HG03460 (cell line): ENCODE data around the gene INAFM1.
"Not testable (repeated sequence)": the region's sequence is repeated elsewhere in the genome, so short reads cannot be mapped to it uniquely, and the experiment has no call there.

Source experiments
- ATAC-seq: cut with Tn5 transposase; IDR thresholded peaks from one replicate; pipeline ENCODE4 v1.9.1; 2021; ENCODE audit not compliant: unreplicated experiment

INAFM1 gene

DNA sequence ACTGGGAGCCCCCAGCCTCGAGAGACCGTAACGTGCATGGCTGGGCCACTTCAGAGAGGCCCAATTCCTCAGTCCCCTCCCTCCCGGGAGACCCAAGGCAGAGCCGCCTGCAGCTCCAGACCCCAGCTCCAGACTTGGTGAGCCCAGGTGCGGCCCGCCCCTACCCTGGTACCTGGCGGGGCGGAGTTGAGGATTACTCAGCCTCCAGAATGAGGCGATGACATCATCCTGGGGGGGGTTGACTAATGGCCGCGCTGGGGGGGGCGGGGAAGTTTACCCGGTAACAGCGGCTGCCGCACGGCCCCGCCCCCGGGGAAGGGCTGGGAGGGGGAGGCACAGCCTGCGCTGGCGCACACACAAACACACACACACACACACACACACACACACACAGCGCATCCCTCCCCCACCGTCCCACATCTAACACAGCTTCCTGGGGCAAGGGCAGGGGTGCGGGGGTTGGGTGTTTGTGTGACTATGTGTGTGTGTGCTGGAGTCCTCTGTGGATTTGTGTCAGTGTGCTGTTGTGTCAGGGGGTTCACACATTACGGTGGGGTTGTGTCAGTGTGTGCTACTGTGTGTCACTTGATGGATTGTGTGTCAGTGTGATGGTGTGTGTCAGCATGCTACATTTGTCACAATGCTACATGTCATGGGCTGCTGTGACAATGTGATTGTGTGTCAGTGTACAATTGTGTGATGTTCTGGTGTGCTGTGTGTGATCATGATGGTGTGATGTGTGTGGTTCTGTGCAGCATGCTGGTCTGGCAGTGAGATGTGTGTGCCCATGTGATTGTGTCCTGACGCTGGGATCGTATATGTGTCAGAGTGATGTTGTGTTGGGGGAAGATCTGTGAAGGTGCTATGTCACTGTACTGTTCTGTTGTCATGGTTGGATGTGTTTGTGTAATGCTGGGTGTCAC, 33.4 kb upstream of the INAFM1 start:
- no peak for ATAC-seq

DNA sequence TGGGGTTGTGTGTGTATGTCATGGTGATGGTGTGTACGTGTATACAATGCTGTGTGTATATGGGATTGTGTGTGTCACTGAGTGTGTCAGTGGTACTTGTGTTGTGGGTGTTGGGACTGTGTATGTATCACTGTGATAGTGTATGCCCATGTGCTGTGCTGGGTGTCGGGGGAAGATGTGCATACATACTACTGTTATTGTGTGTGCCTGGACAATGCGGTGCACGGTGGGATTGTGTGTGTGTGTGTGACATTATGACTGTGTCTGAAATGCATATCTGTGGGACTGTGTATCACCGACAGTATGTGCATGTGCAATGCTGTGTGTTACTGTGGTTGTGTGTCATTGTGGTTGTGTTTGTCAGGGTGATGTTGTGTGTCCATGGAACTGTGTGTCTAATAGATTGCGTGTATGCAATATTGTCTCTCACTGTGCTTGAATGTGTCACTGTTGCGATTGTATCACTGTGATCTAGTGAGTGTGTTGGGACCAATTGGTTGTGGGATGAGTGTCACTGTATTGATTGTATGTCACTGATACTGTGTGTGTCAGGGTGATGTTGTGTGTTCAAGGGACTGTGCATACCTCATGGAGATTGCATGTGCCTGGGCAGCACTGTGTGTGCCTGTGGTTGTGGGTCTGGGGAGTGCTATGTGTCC, 32.6 kb upstream of the INAFM1 start:
- ATAC-seq = no peak

DNA sequence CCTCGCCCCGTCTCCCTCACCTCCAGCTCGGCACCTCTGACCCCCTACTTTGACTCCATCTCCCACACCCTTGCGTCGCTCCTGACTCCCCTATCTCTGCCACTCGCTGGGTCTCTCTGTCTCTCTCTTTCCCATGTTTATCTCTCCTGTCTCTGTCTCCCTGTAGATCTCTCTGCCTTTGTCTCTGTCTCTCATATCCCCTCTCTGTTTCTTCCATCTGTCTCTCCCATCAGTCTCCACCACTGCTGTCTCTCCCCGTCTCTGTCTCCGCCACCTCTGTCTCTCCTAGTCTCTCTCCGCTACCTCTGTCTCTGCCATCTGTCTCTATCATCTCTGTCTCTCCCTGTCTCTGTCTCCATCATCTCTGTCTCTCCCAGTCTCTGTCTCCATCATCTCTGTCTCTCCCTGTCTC, 31.3 kb upstream of the INAFM1 start:
- ATAC-seq = no peak

DNA sequence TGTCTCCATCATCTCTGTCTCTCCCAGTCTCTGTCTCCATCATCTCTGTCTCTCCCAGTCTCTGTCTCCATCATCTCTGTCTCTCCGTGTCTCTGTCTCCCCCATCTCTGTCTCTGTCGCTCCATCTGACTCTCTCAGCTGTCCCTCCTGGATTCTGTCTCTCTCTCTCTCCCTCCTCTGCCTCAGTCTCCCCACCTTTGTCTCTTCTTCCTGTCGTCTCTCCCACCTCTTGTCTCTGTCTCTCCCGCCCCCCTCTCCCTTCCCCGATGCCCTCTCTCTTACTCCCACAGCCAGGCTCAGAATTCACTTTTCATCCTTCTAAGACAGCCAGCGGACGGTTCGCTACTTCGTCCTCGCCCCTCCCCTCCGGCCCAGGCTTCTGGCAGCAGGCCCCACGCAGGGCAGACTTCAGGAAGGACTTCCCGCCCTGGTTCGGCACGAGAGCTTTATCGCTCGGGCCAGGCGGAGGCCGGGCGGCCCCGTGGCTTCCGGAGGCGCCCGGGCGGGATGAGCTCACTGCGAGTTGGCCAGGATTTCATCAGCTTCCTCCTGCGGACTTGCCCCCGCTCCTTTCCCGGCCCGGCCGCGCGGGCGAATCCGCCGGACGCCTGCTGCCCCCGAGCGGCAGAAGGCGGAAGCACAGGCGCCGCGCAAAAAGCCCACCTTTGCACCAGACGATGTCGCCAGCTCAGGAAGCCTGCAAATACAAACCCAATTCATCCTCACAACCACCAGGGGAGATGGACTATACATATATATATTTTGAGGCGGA, 30.7 kb upstream of the INAFM1 start:
- ATAC-seq = peak; percentile 53

DNA sequence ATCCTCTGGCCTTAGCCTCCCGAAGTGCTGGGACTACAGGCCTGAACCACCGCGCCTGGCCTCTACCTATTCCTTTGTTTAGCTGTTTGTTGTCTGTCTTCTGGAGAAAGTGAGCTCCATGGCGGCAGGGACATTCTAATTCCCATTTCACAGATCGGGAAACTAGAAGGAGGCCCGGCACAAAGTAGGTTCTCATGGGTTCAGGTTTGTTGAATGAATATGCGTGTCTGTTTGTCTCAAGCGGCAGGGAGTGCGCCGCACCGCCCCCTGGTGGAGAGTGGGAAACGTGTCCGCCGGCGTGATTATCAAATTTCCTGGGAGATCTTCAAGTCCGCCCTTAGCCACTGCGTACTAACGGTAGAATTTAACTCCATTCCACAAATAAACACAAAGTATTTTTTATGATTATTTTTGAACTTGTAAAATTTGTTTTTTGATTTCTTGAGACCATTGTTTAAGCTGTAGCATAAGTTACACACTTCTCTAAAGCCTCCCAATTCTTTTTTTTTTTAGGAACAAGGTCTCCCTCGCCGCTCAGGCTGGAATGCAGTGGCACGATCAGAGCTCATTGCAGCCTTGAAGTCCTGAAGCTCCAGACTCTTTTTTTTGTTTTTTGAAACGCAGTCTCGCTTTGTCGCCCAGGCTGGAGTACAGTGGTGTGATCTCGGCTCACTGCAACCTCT, 27.2 kb upstream of the INAFM1 start:
- no peak for ATAC-seq

DNA sequence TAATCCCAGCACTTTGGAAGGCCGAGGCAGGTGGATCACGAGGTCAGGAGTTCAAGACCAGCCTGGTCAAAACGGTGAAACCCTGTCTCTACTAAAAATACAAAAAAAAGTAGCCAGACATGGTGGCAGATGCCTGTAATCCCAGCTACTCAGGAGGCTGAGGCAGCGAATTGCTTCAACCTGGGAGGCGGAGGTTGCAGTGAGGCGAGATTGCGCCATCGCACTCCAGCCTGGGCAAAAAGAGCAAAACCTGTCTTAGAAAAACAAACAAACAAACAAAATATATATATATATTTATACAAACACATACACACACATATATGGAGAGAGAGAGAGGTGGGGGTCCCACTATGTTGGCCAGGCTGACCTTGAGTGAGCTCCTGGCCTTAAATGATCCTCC, 21.7 kb upstream of the INAFM1 start:
- not testable (repeated sequence) for ATAC-seq

DNA sequence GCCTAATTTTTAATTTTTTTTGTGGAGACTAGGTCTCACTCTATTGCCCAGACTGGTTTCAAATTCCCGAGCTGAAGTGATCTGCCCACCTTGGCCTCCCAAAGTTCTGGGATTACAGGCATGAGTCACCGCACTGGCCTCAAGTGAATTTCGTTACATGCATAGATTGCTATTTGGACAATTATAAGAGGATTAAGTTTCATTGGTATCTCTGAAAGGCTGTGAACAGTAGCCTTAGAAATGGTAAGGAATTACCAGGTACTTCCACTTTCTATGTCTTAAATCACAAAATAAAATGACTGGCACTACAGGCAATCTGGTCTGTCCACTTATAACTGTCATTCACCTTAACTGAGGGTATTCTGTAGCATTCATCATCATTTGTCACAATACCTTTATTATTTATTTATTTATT, 21.2 kb upstream of the INAFM1 start:
- no peak for ATAC-seq

DNA sequence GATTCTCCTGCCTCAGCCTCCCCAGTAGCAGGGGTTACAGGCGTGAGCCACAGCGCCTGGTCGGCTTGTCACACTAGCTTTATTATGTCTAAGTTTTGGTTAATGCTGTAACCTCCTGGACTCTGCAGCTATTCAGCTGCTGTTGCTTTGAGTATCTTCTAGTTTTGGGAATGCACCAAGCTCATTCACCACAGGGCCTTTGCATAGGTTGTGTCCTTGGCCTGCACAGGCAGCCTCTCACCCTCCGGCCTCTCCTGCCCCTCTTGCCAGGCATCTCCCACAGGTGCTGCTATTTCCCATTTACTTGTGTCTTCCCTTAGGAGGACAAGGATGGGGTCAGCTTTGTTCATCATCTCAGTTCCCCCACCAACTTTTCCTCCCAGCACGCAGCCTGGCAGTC, 20.7 kb upstream of the INAFM1 start:
- ATAC-seq = no peak

DNA sequence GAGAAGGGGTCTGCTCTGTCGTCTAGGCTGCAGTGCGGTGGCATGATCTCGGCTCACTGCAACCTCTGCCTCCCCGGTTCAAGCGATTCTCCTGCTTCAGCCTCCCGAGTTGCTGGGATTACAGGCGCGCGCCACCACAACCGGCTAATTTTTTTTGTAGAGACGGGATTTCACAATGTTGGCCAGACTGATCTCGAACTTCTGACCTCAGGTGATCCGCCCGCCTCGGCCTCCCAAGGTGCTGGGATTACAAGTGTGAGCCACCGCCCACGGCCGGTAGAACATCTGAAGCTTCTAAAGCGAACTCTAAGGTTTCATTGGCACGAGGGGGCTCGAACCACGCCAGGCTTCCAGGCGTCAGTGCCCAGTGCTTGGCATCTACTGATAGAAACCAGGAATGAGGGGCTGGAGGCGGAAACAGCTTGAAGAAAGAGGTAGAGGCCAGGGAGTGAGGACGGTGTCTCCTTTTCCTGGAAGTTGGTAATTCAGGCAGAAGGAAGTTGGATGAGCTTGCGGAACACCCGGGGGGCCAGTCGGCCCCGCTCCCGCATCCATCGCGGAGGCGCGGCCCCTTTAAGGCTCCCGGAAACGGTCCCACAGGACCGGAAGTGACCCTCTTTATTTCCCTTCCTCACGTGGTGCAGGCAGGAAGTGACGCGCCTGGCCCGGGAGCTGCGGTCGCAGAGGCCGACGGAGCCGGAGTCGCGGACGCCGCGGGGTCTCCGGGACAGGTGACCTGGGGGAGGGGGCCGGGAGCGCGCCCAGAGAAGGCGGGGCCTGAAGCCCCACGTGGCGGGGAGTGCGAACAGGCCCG, 18.6 kb upstream of the INAFM1 start, which contains the start of gene CCDC9:
Gene CCDC9, plus strand, starts transcription at position 647 of the 814 bp plus-strand sequence. CDS start 1,876 bp downstream, outside the sequence.
- ATAC-seq = peak; percentile 46

DNA sequence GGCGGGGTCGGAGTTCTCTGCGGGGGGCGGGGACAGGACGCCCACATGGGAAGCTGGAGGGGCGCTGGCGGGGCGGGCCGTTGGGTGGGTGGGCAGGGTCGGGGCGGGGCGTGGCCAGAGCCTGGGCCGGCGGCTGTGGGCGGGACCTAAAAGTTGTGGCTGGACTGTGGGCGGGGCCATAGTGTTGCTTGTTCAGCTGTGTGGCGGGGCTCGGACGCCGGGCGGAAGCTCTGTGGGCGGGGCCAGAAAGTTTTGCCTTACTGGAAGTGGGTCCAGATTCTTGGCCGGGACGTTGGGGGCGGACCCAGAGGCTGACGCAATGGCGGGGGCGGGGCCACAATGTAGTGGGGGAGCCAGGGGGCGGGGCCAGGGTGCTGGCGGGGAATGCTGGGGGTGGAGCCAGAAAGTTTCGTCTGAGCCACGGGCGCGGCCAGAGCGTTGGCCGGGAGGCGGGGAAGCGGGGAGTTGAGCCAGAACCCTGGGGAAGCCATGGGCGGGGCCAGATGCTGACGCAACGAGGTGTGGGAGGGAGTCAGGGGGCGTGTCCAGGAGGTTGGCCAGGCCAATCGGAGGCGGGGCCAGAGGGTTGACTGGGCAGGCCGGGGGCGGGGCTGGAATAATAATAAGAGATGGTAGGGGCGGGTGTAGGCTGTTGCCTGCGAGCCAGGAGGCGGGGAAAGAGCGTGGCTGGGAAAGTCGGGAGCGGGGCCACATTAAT, 17.8 kb upstream of the INAFM1 start:
- peak; percentile 73 for ATAC-seq

DNA sequence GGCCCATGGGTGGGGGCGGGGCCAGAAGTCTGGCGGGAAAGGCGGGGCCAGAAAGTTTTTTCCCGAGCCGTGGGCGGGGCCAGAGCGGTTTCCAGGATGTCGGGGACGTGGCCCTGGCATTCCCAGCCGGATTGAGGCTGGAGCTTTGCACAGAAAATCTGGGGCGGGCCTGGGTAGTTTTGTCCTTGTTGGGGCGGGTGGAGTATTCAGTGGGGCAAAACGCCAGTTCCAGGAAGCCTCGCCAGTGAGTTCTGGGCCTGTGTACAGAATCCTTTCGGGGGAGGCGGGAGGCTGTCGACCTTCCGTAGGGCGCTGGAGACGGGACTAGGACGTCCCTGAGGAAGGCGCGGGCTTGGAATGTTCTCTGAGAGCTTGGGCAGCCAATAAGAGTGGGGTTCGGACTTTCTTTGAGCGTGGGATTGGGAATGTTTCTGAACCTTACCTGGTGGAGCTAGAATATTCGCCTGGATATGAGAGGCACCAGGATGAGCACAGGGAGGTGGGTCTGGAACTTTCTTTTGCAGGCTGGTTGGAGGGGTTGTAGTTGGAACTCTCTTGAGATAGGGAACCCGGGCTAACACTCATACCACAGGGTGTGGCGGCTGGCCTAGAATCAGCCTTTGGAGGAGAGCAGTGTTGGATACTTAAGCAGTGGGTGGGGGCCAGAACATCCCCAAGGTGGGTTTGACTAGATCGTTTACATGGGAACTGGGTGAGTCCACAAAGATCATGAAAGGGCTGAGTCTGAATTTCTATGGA, 17.1 kb upstream of the INAFM1 start:
- ATAC-seq = no peak

DNA sequence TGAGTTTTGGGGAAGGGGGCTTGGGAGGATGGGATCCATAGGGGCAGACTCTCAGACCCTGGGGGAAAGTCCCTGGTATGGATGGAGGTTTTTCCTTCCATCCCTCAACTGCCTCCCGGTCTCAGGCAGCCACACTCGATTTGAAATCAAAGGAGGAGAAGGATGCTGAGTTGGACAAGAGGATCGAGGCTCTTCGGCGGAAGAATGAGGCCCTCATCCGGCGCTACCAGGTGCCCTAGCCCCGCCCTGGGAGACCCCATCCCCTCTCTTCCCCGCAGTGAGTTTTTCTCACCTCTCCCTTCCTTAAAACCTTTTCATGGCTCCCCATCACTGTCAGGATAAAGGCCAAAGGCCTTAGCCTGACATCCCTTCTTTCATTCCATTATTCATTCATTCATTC, 16.3 kb upstream of the INAFM1 start:
- no peak for ATAC-seq

DNA sequence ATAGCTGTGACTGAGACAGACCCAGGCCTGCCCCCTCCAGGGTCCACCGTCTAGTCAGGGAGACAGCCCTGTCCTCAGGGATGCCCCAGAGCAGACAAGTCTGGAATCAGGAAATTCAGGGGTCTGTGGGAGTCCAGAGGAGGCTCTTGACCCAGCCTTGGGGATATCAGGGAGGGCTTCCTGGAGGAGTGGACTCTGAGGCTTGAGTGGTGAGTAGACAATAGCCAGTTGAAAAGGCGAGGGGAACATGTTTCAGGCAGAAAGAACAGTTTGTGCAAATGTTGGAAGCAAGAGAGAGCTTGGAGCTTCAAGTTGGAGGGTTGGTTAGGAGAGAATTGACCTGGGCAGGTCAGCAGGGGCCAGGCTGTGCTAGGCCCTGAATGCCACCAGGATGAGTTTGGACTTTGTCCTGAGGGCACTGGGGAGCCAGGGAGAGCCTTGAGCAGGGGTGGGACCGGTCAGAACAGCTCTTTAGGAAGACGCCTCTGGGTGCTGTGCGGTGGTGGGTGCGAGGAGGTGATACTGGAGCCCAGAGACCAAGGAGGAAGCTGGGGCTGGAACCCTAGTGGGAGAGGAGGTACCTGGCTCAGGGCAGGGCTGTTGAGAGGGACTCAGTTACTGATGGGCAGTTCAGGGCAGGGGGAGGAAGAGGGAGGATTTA, 15.7 kb upstream of the INAFM1 start:
- no peak for ATAC-seq

DNA sequence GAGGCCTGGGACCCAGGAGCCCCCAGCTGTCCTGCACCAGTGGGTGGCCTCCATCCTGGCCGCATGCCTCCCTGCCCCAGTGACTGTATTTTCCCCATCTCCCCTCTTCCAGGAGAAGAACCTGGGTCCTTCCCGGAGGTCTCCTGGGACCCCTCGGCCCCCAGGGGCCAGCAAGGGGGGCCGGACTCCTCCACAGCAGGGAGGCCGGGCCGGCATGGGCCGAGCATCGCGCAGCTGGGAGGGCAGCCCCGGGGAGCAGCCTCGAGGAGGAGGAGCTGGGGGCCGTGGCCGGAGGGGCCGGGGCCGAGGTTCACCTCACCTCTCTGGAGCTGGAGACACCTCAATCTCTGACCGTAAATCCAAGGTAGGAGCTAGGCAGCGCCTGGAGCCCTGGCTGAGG, 14.2 kb upstream of the INAFM1 start:
- no peak for ATAC-seq

DNA sequence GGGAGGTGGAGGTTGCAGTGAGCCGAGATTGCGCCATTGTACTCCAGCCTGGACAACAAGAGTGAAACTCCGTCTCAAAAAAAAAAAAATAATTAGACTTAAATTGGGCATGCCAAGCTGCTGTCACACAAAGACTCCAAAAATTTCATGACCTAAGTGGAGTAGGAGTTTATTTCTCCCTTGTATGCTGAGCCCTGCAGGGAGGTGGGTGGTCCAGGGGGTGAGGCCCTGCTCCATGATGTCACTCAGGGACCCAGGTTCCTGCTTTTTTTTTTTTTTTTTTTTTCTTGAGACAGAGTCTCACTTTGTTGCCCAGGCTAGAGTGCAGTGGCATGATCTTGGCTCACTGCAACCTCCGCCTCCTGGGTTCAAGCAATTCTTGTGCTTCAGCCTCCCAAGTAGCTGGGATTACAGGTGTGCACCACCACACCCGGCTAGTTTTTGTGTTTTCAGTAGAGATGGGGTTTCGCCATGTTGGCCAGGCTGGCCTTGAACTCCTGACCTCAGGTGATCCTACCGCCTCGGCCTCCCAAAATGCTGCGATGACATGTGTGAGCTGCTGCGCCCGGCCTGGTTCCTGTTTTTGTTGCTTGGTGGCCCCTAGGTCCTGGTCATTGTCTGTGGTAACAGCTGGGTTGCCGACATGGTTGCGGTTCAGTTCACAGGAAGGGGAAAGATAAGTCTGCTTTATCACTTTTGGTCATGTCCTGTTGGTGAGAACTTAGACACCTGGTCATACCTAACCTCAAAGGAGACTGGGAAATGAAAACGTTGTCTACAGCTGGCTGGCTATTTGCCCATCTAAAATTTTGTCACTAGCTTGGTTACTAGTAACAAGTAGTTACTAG, 12.5 kb upstream of the INAFM1 start:
- ATAC-seq = peak; percentile 59

DNA sequence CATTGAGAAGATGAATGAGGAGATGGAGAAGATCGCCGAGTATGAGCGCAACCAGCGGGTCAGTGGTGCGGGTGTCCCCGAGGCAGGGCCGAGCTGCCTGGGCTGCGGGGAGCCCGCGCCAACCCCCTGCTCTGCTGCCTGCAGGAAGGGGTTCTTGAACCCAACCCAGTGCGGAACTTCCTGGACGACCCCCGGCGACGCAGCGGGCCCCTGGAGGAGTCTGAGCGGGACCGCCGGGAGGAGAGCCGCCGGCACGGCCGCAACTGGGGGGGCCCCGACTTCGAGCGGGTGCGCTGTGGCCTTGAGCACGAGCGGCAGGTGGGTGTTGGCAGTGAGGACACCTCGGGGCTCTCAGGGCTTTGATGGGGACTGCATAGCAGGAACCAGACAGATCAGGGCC, 10.1 kb upstream of the INAFM1 start:
- no peak for ATAC-seq

DNA sequence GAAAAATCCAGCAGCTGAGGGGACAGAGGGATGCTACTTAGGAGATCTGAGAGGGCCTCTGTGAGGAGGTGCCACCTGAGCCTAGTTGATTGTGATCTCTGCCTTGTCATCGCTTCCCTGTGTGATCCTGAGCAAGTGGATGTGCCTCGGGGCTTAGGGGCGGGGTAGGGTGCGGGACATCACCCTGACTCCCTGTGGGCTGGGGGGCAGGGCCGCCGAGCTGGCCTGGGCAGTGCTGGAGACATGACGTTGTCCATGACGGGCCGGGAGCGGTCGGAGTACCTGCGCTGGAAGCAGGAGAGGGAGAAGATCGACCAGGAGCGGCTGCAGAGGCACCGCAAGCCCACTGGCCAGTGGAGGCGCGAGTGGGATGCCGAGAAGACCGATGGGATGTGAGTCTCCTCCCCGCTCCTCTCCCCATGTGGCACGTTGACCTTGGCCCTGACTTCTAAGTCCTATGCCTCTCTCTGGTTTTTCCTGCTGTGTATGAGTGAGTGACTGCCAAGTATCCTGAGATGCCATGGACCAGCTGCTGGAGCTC, 8.2 kb upstream of the INAFM1 start:
- no peak for ATAC-seq
